Measurements from ENCODE around the gene INPP5B. TPM values are rescaled to one million over a fixed set of nuclear protein-coding genes. Genes with fewer than 3 reads are reported as not detected.

INPP5B gene
- total and polyA plus RNA-seq, 10 of the 15 experiments (the other 5 are each of a cell fraction or from before 2014, with no cell fraction given) = 10.9 to 54.4 (median 26.9) TPM

DNA sequence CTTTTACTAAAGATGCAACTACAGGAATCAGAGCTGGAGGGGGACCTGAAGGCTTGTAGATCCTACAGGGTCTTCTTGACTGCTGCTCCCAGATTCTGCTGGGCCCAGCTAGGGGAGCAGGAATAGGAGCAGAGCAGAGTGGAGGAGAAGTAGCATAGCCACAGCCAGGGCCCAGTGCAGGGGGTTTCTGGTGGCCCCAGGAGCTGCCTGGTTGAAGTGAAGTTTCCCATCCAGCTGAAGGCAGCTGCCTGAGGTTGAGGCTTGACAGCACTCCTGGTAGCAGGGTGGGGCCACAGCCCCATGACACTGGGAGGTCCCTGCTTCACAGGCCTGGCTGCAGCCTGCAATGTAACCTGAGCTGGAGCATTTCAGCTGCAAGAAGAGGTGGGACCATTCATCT, 2.0 kb upstream of the INPP5B start:
- no peaks in the 10 kb centered on the region; the same call in 2 of the 3 replicates for H3K9me3 ChIP-seq (replicated peaks; ENCODE audit: control insufficient read depth, insufficient read depth, low read length)
- H3K4me2 ChIP-seq (ENCODE audit: control insufficient read depth, insufficient read depth) = no peak overlapping the region
- no TSS peak for BruUV-seq (replicated peaks)
- intact Hi-C loops (cut with micrococcal nuclease; ENCODE audit: unreplicated experiment) (no loop called here), in situ Hi-C loops (cut with MboI) (no loop called here)
- ChIA-PET POLR2A (interaction anchor here (0.8 to 2.9 kb wide), 5 partner anchors 11 to 141 kb away, joined by 3 to 17 read pairs (median 3); partner anchors contain the start of genes C1orf122 and YRDC), CTCF (interaction anchor here (0.8 to 4.5 kb wide), 10 partner anchors 9 to 59 kb away, joined by 3 to 15 read pairs (median 5); partner anchors contain the start of gene SF3A3), SMC1A (ENCODE audit: uncharacterized antibody, unreplicated experiment) (interaction anchor here (0.9 to 3.1 kb wide), 11 partner anchors 11 to 61 kb away, joined by 3 to 17 read pairs (median 4); no protein-coding TSS in a partner anchor), RAD21 (ENCODE audit: unreplicated experiment) (interaction anchor here (1.0 to 4.4 kb wide), 5 partner anchors 17 to 70 kb away, joined by 3 to 28 read pairs (median 3); partner anchors contain the start of gene SF3A3)
- no peaks in the 10 kb centered on the region for H4K20me1 ChIP-seq (ENCODE audit: control insufficient read depth, insufficient read depth)
- no peak overlapping the region for H3K27ac ChIP-seq (ENCODE audit: control insufficient read depth, insufficient read depth)
- peaks cover 34% of the 10 kb centered on the region for H3K4me1 ChIP-seq (ENCODE audit: control insufficient read depth, insufficient read depth, low read length)
- H3K9ac ChIP-seq (ENCODE audit: control insufficient read depth, insufficient read depth, low read length) = no peak overlapping the region
- H3K36me3 ChIP-seq (ENCODE audit: control insufficient read depth in 2 of 2, insufficient read depth in 2 of 2, low read length in 1 of 2) = no peaks in the 10 kb centered on the region; a peak in 1 of 4 replicates
- ATAC-seq (no peak), DNase-seq (ENCODE audit: low read depth, low spot score) (no peak), FAIRE-seq (no peak)
- peak overlapping the region; percentile 4; the same call in 1 of the 2 replicates for H2AFZ ChIP-seq (ENCODE audit: control insufficient read depth, low read depth, low read length)
- no peaks in the 10 kb centered on the region for H3K27me3 ChIP-seq (replicated peaks in 1 of 2; ENCODE audit: control insufficient read depth in 2 of 2, insufficient read depth in 2 of 2, low read length in 1 of 2)
- H3K79me2 ChIP-seq (ENCODE audit: control insufficient read depth, insufficient read depth, low read length) = peaks cover 5% of the 10 kb centered on the region; the same call in 1 of the 2 replicates
- TF ChIP-seq PML (IDR thresholded peaks at IDR 0.05; ENCODE audit: low read length) (no peak), YY1 (IDR thresholded peaks at IDR 0.05; ENCODE audit: low read depth, low read length) (no peak), HDGF (IDR thresholded peaks at IDR 0.05) (no peak), STAT3 (IDR thresholded peaks at IDR 0.05; ENCODE audit: low read depth, low read length) (no peak), IRF4 (IDR thresholded peaks at IDR 0.05; ENCODE audit: low read depth, low read length) (no peak), CBX3 (IDR thresholded peaks at IDR 0.05; ENCODE audit: borderline replicate concordance, low read depth) (no peak), MTA2 (IDR thresholded peaks at IDR 0.05; ENCODE audit: low read depth) (no peak), ZNF207 (IDR thresholded peaks at IDR 0.05; ENCODE audit: borderline replicate concordance) (no peak), JUND (IDR thresholded peaks at IDR 0.05; ENCODE audit: low read depth, low read length) (no peak)
- TF ChIP-seq, protein P1, sequence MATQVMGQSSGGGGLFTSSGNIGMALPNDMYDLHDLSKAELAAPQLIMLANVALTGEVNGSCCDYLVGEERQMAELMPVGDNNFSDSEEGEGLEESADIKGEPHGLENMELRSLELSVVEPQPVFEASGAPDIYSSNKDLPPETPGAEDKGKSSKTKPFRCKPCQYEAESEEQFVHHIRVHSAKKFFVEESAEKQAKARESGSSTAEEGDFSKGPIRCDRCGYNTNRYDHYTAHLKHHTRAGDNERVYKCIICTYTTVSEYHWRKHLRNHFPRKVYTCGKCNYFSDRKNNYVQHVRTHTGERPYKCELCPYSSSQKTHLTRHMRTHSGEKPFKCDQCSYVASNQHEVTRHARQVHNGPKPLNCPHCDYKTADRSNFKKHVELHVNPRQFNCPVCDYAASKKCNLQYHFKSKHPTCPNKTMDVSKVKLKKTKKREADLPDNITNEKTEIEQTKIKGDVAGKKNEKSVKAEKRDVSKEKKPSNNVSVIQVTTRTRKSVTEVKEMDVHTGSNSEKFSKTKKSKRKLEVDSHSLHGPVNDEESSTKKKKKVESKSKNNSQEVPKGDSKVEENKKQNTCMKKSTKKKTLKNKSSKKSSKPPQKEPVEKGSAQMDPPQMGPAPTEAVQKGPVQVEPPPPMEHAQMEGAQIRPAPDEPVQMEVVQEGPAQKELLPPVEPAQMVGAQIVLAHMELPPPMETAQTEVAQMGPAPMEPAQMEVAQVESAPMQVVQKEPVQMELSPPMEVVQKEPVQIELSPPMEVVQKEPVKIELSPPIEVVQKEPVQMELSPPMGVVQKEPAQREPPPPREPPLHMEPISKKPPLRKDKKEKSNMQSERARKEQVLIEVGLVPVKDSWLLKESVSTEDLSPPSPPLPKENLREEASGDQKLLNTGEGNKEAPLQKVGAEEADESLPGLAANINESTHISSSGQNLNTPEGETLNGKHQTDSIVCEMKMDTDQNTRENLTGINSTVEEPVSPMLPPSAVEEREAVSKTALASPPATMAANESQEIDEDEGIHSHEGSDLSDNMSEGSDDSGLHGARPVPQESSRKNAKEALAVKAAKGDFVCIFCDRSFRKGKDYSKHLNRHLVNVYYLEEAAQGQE (IDR thresholded peaks at IDR 0.05; ENCODE audit: low read depth, low read length) = no peak
- TF ChIP-seq, protein P2, sequence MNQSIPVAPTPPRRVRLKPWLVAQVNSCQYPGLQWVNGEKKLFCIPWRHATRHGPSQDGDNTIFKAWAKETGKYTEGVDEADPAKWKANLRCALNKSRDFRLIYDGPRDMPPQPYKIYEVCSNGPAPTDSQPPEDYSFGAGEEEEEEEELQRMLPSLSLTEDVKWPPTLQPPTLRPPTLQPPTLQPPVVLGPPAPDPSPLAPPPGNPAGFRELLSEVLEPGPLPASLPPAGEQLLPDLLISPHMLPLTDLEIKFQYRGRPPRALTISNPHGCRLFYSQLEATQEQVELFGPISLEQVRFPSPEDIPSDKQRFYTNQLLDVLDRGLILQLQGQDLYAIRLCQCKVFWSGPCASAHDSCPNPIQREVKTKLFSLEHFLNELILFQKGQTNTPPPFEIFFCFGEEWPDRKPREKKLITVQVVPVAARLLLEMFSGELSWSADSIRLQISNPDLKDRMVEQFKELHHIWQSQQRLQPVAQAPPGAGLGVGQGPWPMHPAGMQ (IDR thresholded peaks at IDR 0.05; ENCODE audit: borderline replicate concordance) = no peak
- no peak overlapping the region for H3K4me3 ChIP-seq
